Anterior cingulate cortex (tissue), 58 donors: ENCODE data around the gene CA5A.
A peak's percentile ranks its signal among the peaks of the same experiment; 100 is the strongest.
"Not testable (repeated sequence)": the region's sequence is repeated elsewhere in the genome, so short reads cannot be mapped to it uniquely, and the experiment has no call there.

Experiments
- DNase-seq, 58 donors: peaks; one replicate each; lab custom pipeline; 2025; lab: John Stamatoyannopoulos, UW

The CA5A gene

DNA sequence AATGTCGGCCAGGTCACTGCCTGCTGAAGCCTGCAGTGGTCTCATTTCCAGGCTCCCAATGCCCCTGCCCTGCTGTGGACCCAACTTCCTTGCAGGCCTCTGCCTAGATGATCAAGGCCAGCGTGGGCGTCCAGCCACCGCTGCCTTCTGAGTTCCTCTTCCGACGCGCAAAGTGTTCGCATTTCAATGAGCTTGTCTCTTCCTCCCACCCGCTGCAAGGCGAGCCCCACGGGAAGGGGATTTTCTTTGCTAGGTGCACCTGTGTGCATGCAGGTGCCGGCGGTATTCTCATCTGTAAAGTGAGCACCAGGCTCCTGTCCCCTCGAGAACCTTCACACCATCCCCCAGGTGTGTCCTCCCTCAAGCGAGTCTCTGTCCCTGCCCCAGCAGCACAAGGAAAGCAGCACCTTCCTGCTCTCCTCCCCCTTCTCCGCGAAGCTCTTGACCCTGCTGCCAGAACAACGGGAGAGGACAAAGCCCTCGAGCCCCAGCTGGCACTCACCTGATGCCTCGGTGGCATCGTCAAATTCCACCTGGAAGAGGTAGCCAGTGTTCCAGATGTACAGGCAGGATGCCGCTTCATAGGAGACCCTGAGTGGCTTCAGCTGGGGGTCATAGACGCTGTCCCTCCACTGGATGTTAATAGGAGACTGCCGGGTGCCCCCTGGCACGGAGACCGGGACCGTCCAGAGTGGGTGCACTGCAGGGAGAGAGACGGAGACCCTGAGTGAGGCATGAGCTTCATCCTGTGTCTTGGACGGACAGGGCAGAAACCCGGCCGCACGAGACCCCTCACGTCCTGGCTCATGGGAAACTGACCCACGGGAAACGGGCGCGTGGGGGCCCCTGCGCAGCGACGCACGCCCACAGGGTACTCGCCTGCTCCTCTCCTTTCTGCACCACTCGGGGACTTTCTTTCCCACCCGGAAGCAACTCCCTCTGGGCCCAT lies 9.8 kb downstream of the CA5A start:
- peak in 2 of 58 donors; percentile 13 to 25 for DNase-seq

DNA sequence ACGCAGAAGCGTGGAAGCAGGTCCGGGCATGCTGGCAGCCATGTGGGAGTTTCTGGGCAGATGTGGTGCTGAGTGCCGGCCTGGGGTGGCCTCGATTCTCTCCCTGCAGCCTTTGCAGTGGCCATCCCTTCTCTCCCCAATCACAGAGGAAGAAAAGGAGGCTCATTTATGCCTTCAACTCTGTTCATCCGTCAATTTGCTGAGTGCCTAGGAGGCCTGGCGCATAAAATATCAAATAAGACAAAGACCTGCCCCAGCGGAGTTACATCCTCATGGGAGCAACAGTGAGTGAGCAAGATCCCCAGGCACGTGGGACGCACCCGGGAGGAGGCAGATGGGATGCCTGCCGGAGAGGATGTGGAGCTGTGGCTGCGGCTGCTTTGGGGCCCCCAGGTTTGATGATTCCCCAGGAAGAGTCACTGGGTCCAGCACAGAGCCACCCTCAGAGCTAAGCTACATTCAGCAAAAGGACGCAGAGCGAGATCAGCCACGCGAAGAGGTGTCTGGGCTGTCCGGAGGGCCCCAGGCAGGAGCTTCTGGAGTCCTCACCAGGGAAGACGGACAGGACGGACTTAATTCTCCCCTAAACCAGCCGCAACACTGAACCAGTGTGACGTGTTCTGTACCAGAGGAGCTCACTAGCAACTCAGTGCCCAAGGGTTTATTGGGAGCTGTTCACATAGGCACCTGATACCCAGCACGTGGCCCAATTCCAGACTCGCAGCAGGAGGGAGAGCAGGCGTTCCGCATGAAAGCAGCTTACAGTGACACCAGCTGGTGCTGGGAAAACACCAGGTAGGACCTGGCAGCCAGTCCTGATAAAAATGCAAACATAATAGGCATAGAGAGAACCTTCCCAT lies 11.3 kb downstream of the CA5A start:
- DNase-seq, result no peak

DNA sequence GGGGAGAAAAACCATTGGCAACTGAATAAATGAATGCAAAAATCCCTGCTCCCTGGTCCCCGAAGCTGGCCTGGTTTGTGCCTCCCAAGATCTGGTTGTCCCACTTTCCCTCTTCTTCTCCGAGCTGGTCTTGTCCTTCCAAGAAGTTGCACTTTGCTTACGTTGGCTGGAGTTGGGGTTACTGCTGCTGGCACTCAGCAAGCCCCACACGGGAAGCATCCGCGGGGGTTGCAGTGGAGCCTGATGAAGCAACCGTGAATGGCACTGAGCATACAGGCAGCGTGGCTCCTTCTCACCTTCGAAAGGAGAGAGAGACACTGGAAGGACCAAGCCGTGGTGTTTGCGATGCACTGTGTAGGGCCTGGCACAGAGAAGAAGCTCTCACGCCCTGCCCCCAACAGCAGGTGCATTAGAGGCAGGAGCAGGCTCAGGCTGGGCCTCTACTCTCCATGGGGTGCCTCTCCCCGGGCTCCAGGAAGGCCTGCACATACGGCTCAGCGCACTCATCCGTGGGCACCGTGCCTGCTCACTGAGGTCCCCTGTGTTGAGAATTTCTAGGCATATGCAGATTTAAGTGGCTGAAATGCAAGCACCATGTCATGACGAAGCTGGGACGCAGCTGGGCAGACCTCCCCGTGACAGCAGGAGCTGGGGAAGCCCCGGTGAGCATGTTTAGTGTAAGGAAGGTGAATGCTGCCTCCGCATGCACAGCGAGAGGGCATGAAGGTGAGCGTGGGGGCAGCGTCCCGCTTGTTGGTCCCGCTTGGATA lies 12.1 kb downstream of the CA5A start:
- no peak for DNase-seq

DNA sequence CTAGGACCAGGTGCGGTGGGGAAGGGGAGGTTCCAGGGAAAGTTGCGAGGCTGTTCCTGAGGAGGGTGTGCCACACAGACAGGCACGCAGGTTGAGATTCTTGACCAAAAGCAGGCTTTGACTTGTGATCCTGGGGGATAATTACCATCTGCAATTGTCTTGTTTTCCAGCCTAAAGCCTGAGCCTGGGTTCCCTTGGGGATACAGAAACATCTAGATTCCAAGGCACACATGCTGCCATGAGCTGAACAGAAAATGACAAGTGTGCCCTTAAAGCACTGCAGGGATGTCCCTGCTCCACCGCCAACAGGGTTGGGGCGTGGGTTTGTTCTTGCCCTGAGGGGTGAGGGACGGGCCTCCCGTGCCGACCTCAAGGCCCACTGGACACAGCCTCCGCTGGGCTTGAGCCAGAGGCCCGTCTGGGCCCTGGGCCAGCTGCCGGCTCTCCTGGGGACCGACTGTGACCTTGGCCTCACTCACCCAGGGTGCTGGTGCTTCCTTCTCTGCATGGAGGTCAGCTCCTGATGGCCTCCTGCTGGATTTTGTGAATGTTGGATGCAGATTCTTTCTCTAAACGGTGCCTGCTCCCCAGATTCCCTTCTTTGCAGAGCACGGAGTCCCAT lies 14.0 kb downstream of the CA5A start:
- no peak for DNase-seq

DNA sequence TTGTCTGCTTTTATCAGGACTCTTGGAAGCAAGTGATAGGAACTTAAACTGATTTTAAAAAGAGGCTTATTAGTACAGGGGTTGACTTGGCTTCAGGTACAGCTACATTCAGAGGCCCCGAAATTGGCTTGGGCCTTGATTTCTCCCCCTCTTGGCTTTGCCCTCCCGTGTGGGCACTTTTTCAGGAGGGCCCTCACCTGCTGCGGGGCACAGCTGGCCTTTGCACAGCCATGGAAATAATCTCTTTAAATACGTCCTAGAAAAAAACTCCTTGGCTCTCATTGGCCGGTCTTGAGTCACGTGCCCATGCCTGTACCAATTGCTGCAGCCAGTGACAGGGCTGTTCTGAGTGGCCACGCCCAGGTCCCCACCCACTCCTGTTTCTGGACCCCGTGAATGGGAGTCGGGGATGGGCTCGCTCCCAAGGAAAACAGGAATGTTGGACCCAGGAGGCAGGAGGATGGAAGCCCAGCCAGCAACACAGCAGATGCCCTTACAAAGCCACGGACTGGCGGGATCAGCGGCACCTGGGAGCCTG lies 15.0 kb downstream of the CA5A start:
- DNase-seq, result peak in 2 of 58 donors; percentile 10 to 21

DNA sequence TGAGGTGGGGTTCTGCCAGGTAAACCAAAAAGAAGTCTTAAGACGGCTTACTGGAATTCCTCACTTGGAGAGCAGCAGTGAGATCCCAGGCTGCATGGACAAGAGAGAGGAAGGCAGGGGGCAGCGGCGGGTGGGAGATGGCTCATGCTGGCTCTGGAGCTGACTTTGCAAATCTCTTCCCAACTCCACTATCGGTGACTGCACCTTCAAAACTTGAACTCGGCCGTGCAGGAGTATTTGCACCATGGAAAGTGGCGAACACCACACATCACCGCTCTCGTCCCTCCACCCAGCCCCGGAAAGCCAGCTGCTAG lies 16.7 kb downstream of the CA5A start:
- DNase-seq, result no peak

DNA sequence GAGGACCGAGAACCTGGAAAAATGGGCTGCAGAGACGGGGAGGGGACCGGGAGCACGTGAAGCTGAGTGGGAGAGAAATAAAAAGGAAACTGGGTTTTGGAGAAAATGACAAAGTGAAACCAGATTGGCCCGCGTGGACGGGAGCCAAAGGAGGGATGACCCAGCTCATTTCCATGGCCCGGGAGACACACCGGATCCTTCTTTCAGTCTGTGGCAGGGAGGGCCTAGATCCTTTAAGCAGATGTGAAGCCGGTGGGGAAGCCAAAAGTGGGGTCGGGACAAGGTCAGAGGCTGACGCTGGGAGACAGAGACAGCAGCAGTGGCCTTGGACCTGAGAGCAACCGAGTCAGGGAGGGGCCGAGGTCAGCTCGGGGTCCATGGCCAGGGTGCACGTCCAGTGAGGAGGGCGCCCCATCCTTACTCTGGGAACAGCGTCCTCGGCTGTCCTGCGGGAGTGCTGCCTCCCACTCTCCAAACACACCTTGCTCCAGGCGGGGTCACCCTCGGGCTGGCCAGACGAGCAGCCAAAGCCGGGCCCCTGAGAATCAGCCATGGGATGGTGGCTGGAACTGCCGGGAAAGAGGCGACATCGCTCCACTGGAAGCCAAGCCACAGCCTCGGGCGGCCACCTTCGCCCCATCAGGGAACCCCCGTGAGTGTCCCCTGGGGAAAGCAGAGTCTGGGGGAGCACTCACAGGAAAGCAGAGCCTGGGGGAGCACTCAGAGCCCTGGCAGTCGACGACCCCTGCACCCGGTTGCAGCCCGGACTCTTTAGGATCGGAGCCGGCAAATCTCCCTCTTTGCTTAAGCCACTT lies 17.3 kb downstream of the CA5A start:
- peak in 2 of 58 donors; percentile 21 to 23 for DNase-seq

DNA sequence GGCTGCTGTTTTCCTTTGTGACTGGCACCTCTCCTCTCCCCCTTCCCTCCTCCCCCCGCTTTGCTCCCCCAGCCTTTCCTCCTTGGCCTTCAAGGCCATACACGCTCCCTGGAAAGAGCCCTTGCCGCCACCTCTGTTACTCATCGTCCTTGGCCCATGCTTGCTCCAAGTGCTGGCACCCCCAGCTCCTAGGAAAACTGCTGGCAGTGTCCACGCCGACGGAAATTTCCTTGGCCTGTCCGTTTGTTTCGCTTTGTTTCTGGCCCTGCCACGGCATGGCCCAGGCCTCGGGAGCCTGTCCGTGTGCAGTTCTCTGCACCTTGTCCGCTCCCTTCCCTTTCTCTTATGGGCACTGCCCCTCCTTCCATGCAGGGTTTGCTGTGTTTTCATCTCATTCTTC lies 18.0 kb downstream of the CA5A start:
- DNase-seq, result peak in 29 of 58 donors; percentile 9 to 76 (median 34)

DNA sequence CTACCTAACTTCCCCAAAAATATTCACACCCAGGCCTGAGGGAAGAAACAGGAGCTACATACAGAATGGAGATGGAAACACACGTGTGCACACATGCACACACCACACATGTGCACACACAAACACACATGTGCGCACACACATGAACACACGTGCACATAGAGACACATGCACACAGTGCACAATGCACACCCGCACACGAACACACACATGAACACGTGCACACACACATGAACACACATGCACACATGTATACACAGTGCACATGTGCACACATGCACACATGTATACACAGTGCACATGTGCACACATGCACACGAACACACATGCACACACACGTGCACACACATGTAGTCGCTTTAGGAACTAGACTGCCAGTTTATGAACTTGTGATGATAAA lies 18.8 kb downstream of the CA5A start:
- DNase-seq, result no peak

DNA sequence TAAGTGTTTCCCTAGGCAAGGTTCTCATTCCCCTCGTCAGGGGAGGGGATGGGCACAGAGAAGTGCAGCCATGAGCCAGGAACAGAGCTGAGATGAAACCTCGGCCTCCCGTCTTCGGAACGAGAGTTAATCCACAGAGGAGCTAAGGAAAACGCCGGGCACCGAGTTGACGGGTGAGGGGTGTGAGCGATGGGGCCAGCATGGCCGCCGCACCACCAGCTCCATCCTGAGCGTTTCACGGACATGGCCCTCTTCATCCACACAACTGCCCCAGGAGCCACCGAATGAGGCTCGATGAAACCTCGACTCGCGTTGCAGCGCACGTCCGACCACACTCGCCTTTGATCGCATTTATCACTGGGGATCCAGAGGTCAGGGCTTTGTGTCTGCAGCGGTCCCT lies 21.5 kb downstream of the CA5A start:
- no peak for DNase-seq

DNA sequence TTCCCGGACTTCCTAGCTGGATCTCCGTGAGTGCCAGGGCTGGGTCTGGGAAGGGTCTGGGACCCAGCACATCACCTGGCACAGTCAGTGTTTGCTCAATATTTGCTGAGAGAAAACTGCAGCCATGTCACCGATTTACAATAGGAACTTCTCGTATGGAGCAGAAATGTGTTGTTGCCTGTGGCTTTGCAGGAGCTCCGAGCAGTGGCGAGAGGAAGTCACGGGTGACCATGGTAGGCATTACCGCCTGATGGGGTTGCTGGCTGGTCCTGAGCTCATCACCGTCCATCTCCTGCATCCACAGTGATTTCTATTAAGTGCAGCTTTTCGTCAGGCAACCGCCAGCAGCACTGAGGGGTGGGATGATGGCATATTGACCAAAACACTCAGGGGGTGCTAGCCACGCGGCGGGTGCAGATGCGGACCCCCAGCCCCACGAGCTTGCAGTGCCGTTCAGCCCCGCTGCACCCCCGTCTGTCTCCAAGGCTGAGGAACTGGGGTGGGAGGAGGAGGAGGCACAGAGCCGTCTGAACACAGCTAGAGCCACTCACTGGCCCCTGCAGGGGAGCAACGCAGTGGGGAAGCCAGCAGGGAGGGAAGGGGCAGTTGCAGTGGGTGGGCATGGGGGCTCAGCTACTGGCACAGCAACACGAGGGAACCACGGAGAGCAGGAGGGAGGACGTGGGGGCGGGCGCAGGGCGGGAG lies 22.2 kb downstream of the CA5A start:
- not testable (repeated sequence) for DNase-seq

DNA sequence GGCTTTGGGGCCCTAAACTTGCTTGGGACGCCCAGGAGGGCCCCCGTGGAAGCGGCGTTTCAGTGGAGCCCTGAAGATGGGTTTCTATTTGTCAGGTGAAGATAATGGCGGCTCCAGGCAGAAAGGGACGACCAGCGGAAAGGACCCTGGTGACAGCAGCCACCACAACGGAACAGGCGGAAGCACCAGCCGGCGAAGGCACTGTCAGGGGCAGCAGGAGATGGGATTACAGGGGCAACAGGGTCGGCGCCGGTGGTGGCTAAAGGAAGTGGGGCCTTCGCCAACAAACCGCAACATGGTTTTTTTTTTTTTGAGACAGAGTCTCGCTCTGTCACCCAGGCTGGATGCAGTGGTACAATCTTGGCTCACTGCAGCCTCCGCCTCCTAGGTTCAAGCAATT lies 23.6 kb downstream of the CA5A start:
- not testable (repeated sequence) for DNase-seq

DNA sequence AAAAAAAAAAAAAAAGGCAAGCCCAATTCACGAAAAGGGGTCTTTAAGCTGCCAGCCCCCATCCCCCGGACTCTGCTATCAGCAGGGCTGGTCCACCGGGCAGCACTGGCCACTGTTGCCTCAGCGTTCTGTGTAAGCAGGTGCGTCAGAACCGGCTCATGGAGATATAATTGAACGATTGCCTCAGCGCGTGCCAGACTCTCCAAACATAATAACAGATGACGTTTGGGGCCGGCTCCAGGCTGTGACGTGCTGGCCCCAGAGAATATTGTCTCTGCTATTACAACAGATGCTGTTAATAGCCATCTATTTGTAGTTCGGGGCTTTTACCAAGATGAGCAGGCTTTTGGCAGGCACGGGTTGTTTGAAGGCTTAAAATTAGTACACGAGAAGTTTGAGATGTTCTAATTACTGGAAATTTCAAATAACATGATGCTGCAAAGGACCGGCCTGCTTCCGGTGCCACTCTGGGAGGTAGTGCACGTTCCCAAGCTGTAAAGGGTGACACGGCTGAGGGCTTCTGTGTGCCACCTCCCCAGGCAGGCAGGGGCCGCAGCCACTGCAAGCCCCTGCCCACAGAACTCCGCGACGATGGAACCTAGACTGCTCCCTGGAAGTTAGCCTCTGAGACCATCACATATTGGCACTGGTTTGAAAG lies 25.1 kb downstream of the CA5A start:
- DNase-seq, result peak in 22 of 58 donors; percentile 9 to 64 (median 34)

DNA sequence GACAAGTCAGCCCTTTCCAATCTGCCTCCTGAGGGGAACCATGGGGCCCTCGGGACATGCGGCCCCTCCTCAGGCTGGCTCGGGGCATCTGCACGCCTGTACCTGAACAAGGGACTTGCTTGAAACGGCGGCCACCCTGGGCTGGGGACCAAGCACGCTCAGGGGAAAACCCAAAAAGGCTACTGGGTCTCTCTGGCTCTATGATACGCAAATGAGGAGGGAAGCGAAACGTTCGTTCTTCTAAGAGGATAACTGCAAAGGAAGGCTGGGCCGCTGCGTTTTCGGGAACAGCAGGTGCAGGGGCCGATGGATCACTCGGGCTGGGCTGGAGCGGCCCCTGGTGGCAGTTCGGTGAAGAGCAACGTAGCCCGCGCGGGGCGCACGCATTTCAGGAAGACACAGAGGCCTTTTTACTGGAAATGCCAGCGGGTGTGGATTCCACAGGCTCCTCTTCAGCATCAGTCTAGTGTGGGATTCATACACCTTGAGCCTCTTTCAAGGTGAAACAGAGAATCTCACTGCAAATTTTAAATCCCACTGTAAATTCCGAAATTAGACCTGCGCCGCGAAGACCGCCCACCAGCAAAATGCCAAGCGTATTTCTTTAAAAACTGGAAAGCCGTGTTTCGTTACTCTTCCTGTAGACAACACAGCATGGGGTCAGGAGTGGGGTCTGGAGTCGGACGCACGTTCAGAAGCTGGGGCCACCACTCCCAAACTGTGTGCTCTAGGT lies 27.0 kb downstream of the CA5A start:
- peak in 52 of 58 donors; percentile 15 to 89 (median 50) for DNase-seq

DNA sequence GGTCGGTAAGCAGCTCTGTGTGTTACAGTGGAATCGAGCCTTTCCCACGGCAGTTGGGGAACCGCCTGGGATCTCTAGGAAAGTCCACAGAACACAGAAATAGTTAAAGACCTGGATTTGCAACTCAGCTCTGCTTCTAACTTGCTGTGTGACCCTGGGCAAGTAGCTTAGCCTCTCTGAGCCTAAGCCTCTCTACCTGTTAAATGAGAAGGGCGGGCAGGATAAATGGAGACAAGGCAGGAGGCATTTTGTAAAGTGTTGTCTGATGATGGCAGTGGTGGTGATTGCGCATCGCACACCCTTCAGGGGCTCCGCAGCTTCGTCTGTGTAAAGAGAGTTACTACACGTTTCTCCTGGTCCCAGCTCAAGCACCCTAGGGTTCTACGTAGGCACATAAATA lies 28.2 kb downstream of the CA5A start:
- DNase-seq, result not testable (repeated sequence)

DNA sequence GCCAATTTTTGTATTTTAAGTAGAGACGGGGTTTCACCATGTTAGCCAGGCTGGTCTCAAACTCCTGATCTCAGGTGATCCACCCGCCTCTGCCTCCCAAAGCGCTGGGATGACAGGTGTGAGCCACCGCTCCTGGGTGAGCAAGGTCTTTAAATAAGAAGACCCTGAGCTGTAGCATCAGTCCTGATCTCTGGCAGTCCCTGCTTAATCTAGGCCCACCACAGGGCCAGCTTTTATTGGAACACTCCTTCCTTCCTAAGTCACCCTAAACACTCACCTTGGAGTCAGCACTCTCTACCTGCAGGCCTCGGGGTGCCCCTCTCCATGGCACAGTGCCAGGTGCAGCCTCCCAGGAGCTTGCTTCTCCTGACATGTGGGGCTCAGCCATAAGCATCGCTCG lies 30.8 kb downstream of the CA5A start:
- DNase-seq, result not testable (repeated sequence)

DNA sequence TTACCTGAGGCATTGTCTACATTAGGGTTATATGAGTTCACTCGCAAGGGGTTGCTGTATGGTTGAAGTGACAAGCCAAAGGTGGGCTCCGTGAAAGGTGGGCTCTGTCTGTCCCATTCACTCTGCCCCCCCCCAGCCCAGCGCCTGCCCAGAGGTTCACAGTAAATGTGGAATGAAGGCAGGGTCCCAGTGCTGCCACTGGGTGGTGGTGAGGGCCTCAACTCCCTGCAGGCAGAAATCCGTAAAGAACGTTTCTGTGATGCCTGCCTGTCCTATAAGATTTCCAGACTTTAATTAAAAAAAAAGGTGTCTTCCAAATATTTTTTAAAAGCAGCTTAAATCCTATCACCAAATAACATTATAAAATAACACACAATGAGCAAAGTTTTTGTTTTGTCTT lies 31.4 kb downstream of the CA5A start:
- DNase-seq, result not testable (repeated sequence)
